ENCODE results near the gene PIGC. TPM values are rescaled to one million over a fixed set of nuclear protein-coding genes. Genes with fewer than 3 reads are reported as not detected.

The PIGC gene
- total RNA-seq, 1 experiment from 2014 or later, result 40.9 TPM

DNA sequence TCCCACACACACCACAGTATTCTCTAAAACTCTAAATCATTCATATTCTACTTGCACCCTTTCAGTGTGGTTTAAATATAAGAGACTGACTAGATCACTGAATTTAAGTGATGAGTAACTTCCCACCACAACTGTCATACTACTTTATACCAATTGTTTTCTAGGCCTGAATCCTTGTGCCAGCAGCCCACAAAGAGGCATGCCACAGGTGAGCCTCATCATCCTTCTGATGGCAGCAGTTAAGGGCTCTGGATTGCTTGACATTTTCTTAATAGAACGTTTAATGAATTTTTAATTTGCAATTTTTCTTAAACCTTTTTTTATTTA is 13.8 kb downstream of the PIGC start:
- no peak for DNase-seq (ENCODE audit: low read depth)

GRCh38 chr1:172429331-172430127 is 14.3 kb downstream of the PIGC start:
- DNase-seq (ENCODE audit: low read depth), result peak; percentile 69

DNA sequence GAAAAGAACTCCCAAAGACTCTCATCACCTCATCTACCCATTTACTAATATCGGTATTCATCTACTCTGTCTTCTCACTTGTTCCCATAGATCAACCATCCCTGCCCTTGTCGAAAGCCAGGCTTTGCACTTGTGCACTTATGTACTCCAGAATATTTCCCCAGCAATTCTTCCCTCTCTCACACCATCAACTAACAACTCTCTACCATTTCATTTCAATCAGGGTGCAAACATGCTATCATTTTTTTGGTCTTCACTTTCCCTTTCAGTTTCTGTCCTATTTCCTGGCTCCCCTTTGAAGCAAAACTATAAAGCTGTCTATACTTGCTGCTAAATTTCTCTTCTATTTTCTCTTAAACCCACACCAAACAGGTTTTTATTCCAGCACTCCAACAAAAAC is 16.7 kb downstream of the PIGC start:
- no peak for DNase-seq (ENCODE audit: low read depth)

GRCh38 chr1:172425339-172425738 is 18.5 kb downstream of the PIGC start:
- DNase-seq (ENCODE audit: low read depth), result no peak

DNA sequence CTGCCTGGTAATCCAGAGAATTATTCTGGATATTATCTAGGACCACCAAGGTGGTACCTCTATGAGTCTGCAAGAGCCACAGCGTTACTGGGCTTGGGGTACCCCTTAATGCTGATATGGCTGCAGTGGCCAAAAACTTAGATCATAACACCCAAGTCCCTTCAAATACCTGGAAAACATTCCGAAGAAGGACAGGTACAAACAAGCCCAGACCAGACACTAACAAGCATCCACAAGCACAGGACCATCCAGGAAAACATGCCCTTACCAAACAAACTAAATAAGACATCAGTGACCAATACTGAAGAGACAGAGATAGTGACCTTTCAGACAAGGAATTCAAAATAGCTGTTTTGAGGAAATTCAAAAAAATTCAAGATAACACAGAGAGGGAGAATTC is 20.5 kb downstream of the PIGC start:
- no peak for DNase-seq (ENCODE audit: low read depth)

GRCh38 chr1:172421974-172422604 is 21.8 kb downstream of the PIGC start:
- no peak for DNase-seq (ENCODE audit: low read depth)

DNA sequence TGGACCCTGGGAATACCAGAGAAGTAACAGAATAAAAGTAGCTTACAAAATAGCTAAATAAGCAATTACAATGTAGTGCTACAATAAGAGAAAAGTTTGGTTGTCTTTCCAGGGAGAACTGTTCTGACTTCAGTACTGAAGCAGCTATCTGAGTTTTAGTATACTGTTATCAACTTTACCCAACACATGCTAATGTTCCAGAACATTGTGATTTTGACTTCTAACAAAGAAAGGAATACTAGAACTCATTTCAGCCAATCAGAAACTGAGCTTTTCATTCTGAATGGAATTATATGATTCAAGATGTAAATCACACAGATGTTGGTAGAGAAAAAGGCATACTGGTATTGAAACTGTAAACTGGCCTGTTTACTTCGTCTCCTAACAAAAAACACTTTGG is 23.5 kb downstream of the PIGC start, which contains the start of gene C1orf105:
C1orf105 (plus strand) TSS at position 301 of the 400 bp plus-strand sequence. CDS start 201 bp downstream, outside the sequence.
- no peak for DNase-seq (ENCODE audit: low read depth)

DNA sequence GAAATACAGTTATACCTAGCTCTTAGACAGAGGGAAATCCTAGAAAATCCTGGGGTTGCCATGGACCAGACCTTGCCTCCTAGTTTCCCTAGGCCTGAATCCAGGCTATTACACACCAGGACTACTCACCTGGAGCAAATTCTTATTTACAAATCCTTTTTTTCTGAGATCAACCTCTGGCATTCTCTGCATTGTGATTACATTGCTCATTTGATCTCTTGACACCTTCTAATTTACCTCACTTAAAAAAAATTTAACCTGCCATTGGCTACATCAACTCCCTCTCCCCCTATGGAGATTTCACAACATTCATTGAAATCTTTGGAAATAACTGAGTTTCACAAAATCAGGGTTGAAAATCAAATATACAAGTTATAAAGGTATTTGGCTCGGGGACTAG is 26.3 kb downstream of the PIGC start:
- no peak for DNase-seq (ENCODE audit: low read depth)

DNA sequence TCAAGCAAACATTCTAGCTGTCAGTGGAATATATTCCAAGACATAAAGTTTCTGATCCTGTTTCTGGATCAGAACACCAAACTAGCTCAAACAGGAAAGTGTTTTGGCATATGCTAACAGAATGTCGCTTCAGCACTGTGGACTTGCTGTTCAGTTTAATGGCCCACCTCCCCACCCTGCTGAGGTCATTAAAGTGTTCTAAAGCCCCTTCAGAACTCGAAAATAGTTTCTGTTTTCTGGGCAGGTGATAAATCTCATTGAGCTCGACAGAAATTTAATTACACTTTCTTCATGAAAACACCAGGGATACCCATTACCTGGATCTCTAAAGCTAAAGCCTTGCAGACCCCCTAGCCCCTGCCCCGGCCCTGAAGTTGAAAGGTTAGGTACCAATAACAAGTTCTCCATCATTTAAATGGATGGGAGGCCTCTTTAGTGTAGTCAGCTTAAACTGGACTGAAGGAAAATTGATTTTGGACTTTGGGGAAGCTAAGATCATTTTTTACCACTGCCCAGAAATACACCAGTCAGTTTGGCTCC is 27.3 kb downstream of the PIGC start:
- no peak for DNase-seq (ENCODE audit: low read depth)

DNA sequence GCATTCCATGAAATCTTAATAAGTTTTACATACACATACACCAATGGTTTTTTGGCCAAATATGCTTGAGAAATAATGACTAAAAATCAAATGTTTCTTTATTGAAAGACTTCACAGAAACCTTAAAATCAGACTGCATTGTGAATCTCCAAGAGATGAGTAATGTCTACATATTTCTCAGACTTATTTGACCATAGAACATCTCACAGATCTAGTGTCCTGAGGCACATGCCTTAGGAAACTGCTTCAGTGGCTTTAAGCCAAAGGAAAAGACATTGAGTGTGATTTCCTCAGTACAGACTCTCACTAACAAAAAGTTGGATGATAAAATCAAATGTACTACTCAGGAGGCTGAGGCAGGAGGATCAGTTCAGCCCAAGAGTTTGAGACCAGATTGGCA is 29.5 kb downstream of the PIGC start:
- peak; percentile 25 for DNase-seq (ENCODE audit: low read depth)

DNA sequence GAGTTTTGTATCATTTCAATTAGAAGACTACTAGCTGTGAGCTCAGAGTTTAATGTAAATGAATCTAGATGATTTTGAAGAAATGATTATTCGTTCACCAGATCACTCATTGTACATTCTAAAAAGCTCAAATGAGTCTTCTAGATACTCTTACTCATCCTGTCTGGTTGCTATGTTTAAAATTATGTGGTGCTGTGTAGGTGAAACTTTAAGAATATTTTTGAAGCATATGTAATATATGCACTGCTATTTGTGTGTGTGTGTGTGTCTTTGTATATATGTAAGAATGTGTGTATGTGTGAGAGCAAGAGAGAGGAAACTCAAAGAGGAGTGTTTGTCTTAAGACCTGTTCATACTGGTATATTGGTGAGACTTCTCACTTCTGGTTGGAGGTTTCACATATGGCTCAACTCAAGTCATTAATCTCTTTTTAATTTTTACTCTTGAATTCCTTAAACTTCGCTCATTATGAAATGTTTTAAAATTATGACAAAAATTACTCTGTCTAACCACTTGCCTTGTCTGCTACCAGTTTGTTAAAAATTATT is 32.0 kb downstream of the PIGC start:
- no peak for DNase-seq (ENCODE audit: low read depth)

DNA sequence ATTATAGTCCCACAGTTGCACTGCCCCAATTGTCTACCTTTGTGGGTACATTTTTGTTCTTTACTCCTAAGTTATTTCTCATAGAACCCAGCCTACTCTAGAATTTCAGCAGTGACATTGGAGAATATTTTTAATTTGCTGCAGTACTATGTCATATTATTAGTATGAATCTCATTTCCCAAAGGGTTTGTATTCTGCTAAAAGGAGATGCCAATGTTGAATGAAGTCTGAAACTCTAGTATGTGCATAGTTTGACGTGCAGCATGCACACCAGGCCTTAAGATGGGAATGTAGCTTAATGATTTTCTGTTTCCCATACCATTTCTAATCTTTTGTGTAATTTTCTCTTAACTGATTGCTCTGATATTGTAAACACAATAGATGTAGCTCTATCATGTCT is 33.8 kb downstream of the PIGC start:
- DNase-seq (ENCODE audit: low read depth), result no peak

DNA sequence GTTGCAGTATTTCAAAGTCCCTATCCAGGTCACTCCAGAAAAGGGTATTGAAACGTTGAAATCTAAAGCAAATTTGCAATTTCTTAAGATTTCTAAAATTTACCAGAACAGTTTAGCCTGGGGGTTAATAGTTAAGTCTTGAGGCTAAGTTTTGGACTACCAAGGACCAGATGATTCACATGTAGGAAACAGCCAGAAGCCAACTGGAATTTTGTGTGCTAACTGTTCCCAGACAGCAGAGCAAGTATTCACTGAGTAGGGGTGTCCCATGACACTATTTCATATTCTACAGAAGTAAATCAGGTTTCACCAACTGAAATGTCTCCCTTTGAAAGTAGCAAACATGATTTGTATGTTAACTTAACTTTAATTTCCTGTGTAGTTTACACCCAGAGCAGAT is 34.9 kb downstream of the PIGC start:
- DNase-seq (ENCODE audit: low read depth), result peak; percentile 36

- DNase-seq (ENCODE audit: low read depth), result no peak
These were observed 36.9 kb downstream of the PIGC start for GRCh38 chr1:172406968-172407367.

DNA sequence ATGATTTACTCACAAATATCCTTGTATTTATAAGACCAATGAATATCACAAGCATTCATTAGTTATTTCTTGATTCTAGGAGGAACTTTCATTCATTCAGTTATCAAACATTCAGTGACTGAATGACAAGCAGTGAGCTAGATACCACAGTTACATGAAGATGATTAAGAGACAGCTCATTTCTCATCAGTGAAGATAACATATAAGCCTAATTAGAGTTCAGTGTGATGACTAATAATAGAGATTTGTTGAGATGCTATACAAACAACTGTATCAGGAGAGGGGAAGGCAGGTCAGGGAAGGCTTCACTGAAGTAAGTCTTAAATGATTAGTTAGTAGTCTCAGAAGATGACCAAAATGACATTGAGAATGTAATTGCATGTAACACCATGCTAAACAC is 38.0 kb downstream of the PIGC start:
- no peak for DNase-seq (ENCODE audit: low read depth)

DNA sequence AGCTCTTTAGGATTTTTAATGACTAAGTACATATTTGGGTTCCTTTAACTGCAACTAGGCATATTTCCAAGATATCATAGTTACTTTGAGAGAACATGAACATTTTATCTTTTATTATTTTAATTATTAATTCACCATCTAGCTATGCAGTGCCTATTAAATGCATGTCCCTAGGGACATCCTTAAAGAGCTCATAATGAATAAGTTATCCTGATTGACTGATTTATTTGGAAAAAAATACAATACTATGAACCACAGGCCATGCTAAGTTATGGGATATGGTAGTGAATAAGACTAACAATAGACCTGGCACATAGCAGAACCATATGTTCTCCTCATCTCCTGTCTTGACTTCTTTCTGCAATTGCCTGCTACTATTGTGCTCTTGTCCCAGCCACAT is 39.7 kb downstream of the PIGC start:
- DNase-seq (ENCODE audit: low read depth), result no peak

DNA sequence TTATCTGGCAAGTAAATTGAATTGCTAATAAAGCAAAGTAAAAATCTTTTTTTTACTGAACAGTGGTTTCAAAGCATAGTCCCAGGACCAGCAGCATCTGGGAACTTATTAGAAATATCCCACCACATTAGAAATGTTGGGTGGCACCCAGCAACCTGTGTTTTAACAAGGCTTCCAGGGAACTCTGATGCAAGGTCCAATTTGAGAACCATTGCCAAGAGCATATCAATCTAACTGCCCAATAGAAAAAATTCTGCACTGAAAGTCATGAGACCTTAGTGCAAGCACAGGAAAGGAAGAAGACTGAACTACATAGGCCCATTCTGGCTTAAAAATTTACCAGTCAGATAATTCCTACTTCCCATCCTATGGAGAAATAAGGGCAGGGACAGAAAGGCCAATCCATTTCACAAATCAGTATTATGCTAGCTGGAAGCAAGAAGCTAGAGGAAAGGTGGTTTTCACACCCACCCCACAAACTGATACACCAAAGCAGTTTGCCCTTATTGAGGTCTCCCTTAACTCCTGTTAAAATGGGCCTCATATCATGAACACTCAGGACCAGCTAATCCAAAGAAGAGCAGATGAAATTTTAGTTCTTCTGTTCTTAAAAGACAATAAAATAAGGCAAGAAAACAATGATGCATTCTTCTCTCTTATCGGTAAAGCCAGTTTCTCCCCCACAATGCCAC is 40.8 kb downstream of the PIGC start:
- no peak for DNase-seq (ENCODE audit: low read depth)

- DNase-seq (ENCODE audit: low read depth), result no peak
These were observed 42.0 kb downstream of the PIGC start for GRCh38 chr1:172401892-172402291.

DNA sequence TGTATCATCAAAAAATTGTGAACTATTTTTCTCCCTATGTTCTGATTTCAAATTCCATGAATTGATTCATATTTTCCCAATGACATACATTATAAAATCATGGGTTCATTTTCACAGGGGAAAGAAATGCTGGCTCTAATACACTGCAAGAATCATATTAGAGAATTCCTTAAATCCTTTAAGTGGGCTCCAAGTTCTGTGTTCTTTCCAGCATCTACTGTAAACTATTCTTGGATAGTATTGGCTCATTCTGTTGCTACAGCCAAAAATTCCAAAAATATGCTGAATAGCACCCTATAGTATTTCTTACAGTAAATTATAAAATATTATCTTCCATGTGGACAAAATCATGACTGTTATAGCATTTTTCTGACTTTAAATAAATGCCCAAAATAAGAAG is 42.4 kb downstream of the PIGC start:
- DNase-seq (ENCODE audit: low read depth), result no peak

- DNase-seq (ENCODE audit: low read depth), result no peak
These were observed 43.2 kb downstream of the PIGC start for GRCh38 chr1:172400722-172401105.

DNA sequence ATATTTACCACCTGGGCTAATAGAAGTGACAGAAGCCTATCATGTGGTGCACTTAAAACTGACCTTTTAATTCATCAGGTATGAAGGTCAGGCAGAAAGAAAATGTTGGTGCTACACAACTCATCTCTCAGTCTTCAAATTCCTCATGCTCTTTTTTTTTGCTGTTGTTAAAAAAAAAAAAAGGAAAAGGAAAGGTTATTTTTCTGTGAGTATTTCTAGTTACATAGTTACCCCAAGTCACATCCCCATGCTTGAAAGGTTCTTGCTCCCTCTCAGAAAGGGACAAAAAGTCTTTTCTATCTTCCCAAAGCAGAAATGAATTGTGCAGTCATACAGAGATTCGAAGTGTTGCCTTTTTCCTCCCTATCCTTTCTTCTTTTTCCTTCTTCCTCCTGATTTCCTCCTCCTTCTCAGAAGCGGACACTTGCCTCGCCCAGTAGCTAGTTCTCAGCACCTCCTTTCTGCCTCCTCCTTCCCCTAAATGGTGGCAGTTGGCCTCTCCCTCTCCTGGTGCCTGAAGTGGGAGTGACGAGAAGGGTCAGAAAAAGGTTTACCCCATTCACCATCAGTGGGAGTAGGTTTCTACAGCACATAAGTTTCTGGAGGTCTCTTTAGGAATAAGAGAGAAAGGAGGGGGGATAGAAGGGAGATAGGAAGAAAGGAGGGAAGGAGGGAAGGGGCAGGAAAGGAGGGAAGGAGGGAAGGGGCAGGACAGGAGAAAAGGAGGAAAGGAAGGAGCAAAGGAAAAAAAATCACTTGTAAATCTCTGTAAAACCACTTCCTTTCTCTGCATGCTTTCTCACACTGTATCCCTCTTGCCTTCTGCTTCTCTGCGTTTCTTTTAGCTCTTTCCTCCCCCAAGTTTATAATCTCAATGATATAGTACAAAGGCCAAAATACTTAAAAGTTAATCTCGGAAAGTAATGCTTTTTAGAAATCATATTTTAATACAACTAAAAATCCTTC is 43.8 kb downstream of the PIGC start:
- DNase-seq (ENCODE audit: low read depth), result peak; percentile 20
